Fibroblast of peridontal ligament (primary cell): ENCODE measurements around the gene CACNA1E.

Experiments used
- DNase-seq: peaks from one replicate; pipeline ENCODE4 v3.0.0-alpha.2; 2010; ENCODE audit errors: extremely low read depth

The CACNA1E gene

GRCh38 chr1:181680871-181681270 lies 197.6 kb downstream of the CACNA1E start:
- DNase-seq, result no peak

GRCh38 chr1:181685211-181685610 lies 201.9 kb downstream of the CACNA1E start:
- DNase-seq, result no peak

DNA sequence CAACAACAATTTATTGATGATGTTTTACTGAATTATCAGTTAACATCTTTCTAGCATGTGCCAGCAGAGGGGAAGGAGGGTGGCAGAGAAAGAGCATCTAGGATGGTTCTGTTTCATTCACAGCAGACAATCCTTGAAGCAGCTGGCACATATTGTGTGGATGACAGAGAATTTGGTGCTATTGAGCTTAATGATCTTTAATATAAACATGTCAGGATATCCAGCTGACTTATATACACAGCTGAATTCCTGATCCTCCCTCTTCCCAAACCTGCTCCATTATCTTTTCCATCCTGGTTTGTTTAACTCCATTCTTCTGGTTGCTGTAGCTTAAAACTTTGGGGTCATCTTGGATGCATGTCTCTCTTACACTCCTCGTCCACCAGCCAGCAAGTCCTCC lies 218.6 kb downstream of the CACNA1E start:
- no peak for DNase-seq

- DNase-seq, result no peak
Observed at GRCh38 chr1:181704546-181704945, 221.2 kb downstream of the CACNA1E start.

GRCh38 chr1:181711820-181712219 lies 228.5 kb downstream of the CACNA1E start:
- no peak for DNase-seq

DNA sequence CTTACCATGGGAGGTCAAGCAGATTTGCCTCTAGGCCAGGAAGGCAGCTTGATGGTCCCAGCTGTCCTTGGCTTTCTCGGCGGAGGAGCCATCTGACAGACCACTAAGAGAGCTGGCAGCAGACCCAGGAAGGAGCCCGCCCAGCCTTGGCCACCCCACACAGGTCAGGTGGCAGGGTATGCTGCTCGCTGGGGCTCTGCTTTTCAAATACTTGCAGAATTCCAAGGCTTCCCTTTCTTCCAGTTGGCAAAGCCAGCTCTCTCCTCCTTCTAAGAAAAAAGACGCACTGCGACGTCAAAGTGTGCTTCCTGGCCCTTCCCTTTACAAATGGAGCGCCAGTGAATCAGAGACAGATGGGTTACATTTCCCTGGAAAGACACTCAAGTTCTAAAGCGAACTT lies 229.4 kb downstream of the CACNA1E start:
- no peak for DNase-seq

GRCh38 chr1:181714428-181714827 lies 231.1 kb downstream of the CACNA1E start:
- no peak for DNase-seq

GRCh38 chr1:181718034-181718433 lies 234.7 kb downstream of the CACNA1E start:
- DNase-seq, result no peak

- no peak for DNase-seq
Observed at GRCh38 chr1:181726320-181727012, 243.1 kb downstream of the CACNA1E start.

DNA sequence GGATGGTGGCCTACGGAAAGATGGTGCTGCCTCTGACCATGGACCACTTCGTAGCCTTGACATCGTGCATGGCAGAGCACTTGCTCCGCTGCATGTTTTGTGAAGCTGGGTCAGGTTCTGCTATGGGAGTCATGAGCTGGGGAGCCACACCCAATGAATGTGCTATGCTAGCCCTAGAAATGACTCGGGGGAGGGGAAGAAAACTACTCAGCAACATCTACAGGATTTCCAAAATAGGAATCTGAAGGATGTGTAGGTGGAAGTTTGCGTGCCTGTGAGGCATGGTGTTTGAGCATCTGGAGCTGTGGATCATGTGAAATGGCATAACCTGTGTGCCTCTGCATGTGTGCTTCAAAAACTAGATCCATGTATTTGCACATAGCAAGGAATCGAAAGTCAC lies 247.3 kb downstream of the CACNA1E start:
- DNase-seq, result no peak

- DNase-seq, result no peak
Observed at GRCh38 chr1:181732218-181732990, 249.1 kb downstream of the CACNA1E start.

GRCh38 chr1:181733486-181733885 lies 250.2 kb downstream of the CACNA1E start:
- no peak for DNase-seq

GRCh38 chr1:181737056-181737455 lies 253.7 kb downstream of the CACNA1E start:
- DNase-seq, result no peak

DNA sequence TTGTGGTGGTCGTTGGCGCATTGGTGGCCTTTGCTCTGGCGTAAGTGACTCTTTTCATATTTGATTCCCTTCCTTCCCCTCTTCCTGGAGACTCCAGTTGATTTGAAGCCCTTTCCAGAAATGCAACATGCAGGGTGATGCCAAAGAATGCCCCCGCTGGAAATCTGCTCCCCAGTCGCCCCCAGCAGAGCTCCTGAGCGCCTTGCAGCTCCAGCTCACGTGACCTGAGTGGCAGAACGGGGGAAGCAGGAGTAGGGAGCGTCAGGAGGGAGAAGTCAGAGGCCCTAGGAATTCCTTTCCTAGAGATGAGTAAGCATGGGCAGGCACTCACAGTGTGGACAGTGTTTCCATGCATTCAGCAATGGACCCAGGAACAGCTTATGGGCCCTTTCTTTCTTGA lies 255.9 kb downstream of the CACNA1E start:
- DNase-seq, result no peak

- no peak for DNase-seq
Observed at GRCh38 chr1:181742426-181742825, 259.1 kb downstream of the CACNA1E start.

DNA sequence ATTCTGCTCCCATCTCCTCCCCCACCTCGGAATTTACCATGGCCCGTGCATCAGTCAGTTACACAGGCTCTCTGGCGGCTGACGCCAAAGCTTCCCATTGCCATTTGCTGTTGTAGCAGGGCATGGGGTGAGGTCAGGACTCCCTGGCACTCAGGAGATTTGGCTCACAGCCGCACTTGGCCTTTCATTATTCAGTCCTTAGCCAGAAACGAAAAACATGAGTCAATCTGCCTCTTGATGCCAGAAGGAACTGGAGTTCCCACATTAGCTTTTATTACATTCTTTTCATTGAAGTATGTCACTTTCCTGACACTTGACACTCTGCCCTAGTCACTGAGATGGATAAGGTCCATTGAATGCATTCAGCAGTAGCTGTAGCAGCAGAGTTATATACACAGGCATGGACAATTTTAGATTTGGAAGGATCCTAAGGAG lies 260.6 kb downstream of the CACNA1E start:
- DNase-seq, result no peak

- DNase-seq, result no peak
Observed at GRCh38 chr1:181746224-181746623, 262.9 kb downstream of the CACNA1E start.

DNA sequence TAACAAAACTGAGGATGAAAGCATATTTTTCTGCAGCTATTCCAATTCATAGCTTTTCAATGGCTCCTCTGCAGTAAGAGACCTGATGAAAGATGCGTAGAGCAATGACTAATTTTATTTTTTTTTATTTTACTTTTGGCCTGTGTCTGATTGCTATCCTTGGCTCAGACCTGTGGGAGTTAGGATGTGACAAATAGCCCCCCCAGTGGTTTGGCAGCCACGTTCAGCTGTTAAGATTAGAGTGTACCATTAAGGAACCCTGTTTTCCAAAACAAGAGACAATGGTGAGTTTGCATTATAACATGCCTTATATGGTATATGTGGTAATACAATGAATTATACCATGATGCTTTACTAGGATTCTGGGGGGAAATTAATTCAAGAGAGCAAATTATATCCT lies 264.7 kb downstream of the CACNA1E start:
- no peak for DNase-seq

- no peak for DNase-seq
Observed at GRCh38 chr1:181754103-181754502, 270.8 kb downstream of the CACNA1E start.

DNA sequence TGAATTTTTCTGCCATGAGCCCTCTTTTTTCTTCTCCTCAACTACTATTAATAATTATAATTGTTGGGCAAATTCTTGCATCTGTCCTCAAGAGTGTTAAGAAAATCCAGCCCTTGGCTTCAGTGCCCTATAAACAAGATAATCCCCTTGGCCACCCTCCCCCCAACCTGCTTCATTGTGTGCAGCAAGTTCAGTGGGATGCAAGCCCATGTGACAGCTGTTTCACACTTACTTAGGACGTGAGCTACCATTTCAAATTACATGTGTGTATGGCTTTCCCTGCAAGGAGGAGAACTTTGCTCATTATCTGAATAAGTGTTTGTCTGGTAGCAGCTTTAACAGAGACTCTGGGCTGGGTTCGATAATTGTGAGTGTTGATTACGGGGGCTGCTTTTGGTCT lies 276.2 kb downstream of the CACNA1E start:
- no peak for DNase-seq

GRCh38 chr1:181763736-181764135 lies 280.4 kb downstream of the CACNA1E start:
- DNase-seq, result no peak

GRCh38 chr1:181765451-181766026 lies 282.2 kb downstream of the CACNA1E start:
- no peak for DNase-seq
